Measurements from ENCODE around the gene DTD2.

DTD2 gene

DNA sequence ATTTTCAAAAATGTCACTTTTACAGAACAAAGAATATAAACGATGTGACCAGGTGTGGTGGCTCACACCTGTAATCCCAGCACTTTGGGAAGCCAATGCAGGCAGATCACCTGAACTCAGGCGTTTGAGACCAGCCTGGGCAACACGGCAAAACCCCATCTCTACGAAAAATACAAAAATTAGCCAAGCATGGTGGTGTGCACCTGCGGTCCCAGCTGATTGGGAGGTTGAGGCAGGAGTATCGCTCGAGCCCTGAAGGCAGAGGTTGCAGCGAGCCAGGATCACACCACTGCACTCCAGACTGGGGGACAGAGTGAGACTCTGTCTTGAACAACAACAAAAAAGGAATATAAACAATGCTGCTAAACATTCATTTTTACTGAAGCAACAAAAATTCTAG, 52.2 kb downstream of the DTD2 start:
- no peak for DNase-seq

DNA sequence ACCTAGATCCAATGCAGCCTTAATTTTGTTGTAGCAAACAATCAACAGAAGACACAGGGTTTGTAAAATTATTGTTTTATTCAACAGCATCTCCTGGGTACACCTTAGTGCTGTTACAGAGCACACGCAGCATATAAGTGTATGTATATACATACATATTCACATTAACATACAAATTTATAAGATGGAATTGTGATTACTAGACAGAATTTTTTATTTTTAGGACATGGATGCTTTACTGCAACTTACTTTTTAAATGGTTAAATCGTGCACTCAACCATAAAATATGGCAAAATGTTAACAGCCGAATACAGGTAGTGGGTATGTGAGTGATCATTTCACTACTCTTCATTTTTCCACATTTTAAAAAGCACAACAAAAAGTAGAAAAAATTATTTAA, 53.6 kb downstream of the DTD2 start:
- no peak for DNase-seq

DNA sequence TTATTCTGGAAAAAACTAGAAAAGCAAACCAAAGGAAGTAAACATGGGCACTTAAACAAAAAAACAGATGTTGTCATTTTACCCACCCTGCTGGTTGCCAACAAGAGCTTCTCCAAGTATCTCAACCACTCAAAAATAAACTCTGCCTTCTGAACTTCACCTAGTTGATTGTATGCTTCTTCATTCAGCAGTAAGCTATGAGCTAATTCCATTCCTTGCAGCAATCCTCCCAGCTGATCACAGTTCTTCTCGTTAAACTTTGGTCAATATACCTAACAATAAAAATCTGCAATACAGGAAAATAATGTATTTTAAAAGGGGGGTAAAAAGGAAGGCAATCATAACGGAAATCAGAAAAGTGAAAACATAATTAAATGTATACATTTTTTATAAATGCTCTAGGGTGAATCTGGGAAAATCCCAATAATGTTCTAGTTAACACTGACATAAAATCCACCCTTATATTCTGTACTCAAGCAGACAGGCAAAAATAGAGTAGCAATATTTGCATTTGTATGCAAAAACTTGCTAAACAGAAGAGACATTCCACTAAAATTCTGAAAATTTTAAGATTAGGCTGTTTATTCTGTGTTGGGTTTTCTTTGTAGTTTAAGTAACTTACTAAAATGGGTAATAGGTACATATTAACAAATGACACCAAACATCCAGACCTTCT, 54.4 kb downstream of the DTD2 start:
- DNase-seq = no peak

DNA sequence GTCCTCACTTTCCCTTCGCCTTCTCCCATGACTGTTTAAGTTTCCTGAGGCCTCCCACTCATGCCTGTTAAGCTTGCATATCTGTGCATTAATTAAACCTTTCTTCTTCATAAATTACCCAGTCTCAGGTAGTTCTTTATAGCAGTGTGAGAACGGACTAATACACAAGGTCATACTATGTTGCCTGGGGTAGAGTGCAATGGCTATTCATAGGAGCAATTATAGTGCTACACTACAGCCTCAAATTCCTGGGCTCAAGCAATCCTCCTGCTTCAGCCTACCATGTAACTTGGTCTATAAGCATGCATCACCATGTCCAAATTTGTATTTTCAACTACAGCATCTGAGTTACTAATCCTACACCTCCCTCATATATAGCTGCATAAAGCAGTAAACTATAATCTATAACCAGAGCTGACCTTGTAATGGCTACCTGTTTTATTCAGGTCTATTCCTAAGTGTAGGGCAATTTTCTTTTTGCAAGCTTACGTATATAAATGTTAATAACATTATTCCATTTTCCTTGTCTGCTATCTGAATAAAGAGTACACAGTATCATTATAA, 55.9 kb downstream of the DTD2 start:
- no peak for DNase-seq

- DNase-seq = no peak
Observed at GRCh38 chr14:31400031-31400638, 57.2 kb downstream of the DTD2 start.
